Rectal smooth muscle tissue (tissue), 1 donor: ENCODE data around the gene ARPP21.

Experiments
- H3K27ac ChIP-seq: one replicate; pipeline ENCODE4 v1.7.0; 2013; ENCODE audit warnings: low read depth, low read length, inconsistent platforms
- H3K27me3 ChIP-seq: one replicate; pipeline ENCODE4 v1.7.0; 2013; ENCODE audit warnings: low read length; ENCODE audit not compliant: control insufficient read depth, insufficient read depth
- H3K36me3 ChIP-seq: one replicate; pipeline ENCODE4 v1.7.0; 2013; ENCODE audit warnings: low read length; ENCODE audit not compliant: control insufficient read depth, insufficient read depth
- H3K4me1 ChIP-seq: one replicate; pipeline ENCODE4 v1.7.0; 2013; ENCODE audit warnings: low read length; ENCODE audit not compliant: control insufficient read depth, insufficient read depth
- H3K4me3 ChIP-seq: one replicate; pipeline ENCODE4 v1.7.0; 2013; ENCODE audit warnings: low read length
- H3K9ac ChIP-seq: one replicate; pipeline ENCODE4 v1.7.0; 2013; ENCODE audit warnings: low read length

The ARPP21 gene

GRCh38 chr3:35733341-35733740 is 94.0 kb downstream of the ARPP21 start:
- Histone ChIP-seq H3K27me3 (no peaks in the 10 kb centered on the region), H3K27ac (no peak overlapping the region), H3K36me3 (no peaks in the 10 kb centered on the region), H3K4me1 (no peaks in the 10 kb centered on the region), H3K9ac (no peak overlapping the region), H3K4me3 (no peak overlapping the region)

GRCh38 chr3:35733864-35734263 is 94.5 kb downstream of the ARPP21 start:
- H3K36me3 ChIP-seq = no peaks in the 10 kb centered on the region
- H3K9ac ChIP-seq = no peak overlapping the region
- H3K27me3 ChIP-seq = no peaks in the 10 kb centered on the region
- no peaks in the 10 kb centered on the region for H3K4me1 ChIP-seq
- no peak overlapping the region for H3K4me3 ChIP-seq
- H3K27ac ChIP-seq = no peak overlapping the region

DNA sequence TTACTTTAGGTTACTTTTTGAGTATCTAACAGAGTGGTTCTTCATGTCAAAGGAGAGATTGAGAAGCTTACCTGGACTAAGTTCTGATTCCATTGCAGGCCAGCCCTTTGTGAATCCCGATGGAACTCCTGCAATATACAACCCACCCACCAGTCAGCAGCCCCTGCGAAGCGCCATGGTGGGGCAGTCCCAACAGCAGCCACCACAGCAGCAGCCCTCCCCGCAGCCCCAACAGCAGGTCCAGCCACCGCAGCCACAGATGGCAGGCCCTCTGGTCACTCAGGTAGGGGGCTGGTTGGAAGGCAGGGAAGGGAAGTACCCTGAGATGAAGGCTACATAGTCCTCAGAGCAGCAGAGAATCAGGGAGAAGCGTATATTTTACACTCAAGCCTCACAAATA is 97.8 kb downstream of the ARPP21 start:
- H3K36me3 ChIP-seq = no peaks in the 10 kb centered on the region
- no peaks in the 10 kb centered on the region for H3K27me3 ChIP-seq
- no peak overlapping the region for H3K9ac ChIP-seq
- H3K4me1 ChIP-seq = no peaks in the 10 kb centered on the region
- H3K4me3 ChIP-seq = no peak overlapping the region
- H3K27ac ChIP-seq = no peak overlapping the region

DNA sequence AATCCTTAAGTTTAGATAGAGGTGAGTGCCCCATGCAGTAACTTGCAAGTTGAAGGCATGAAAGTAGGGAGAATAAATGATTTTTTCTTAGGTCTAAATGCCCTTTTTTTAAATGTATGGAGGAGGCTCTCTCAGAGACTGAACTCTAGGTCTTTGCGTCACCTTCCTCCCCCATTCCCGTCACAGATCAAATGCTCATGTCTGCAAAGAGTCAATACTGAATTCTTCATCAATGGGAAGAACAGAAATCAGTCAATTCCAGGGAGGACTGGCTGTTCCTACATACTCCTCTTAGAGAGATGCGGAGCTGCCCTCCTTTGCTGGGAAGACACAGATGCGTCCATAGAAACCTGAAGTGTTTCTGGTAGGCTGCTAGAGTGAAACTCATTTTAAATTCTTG is 98.2 kb downstream of the ARPP21 start:
- H3K36me3 ChIP-seq = no peaks in the 10 kb centered on the region

DNA sequence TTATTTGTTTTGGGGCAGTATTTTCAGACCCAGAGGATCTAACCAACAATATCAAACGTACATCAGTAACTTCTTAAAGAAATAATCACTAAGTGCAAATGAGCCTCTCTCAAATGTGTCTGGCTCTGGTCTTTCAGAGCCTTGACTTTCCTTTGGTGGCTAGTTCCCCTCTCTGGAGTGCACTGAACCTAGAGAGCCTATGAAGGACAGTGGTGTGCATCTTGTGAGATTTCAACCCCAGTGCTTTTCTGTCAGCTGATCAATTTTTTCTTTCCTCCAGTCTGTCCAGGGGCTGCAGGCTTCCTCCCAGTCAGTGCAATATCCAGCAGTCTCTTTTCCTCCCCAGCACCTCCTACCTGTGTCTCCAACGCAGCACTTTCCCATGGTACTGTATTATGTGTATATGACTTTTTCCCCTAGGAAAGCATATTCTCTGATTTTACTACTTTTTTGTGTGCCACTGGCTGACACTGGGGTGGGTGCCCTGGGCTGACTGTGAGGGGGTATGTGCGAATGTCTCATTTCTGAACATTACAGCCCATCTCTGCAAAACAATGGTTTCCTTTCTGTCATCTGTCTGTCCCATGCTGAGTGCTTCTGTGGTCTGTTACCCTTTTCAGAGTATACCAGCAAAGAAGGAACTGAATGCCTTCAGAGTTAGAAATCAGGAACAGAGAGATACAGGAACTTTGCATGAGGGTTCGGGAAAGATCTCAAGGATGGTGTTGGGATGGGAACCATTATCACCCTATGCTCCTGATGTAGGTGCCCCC is 98.8 kb downstream of the ARPP21 start:
- no peak overlapping the region for H3K27ac ChIP-seq
- no peak overlapping the region for H3K9ac ChIP-seq
- no peaks in the 10 kb centered on the region for H3K27me3 ChIP-seq
- no peak overlapping the region for H3K4me3 ChIP-seq
- H3K36me3 ChIP-seq = no peaks in the 10 kb centered on the region
- no peaks in the 10 kb centered on the region for H3K4me1 ChIP-seq

More for the DNA sequence above, 98.2 kb downstream of the ARPP21 start:
- no peak overlapping the region for H3K9ac ChIP-seq
- no peaks in the 10 kb centered on the region for H3K4me1 ChIP-seq
- no peak overlapping the region for H3K4me3 ChIP-seq
- H3K27ac ChIP-seq = no peak overlapping the region
- no peaks in the 10 kb centered on the region for H3K27me3 ChIP-seq

DNA sequence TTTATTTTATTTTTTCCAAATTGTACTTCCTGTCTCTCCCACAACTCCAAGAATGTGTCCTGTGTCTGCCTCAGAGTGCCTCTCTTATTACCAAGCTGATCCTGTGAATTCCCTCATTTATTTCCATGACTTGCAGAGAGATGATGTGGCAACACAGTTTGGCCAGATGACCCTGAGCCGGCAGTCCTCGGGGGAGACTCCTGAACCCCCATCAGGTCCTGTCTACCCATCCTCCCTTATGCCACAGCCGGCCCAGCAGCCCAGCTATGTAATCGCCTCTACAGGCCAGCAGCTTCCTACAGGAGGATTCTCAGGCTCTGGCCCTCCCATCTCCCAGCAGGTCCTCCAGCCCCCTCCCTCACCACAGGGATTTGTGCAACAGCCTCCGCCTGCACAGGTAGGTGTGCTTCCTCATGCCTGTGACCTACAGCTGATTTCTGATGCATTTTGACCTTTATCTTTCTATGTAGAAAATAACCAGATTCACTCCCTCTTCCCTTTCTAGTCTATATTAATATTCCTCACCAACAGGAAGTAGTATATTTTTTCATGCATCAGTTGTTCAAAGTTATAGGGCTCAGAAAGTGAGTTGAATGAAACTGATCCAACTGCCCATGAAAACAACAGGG is 100.0 kb downstream of the ARPP21 start:
- H3K4me3 ChIP-seq = no peak overlapping the region
- H3K36me3 ChIP-seq = no peaks in the 10 kb centered on the region
- no peak overlapping the region for H3K27ac ChIP-seq
- no peaks in the 10 kb centered on the region for H3K4me1 ChIP-seq
- H3K27me3 ChIP-seq = no peaks in the 10 kb centered on the region
- H3K9ac ChIP-seq = no peak overlapping the region

- no peak overlapping the region for H3K27ac ChIP-seq
- H3K4me1 ChIP-seq = no peaks in the 10 kb centered on the region
- H3K9ac ChIP-seq = no peak overlapping the region
- H3K4me3 ChIP-seq = no peak overlapping the region
- no peaks in the 10 kb centered on the region for H3K36me3 ChIP-seq
- no peaks in the 10 kb centered on the region for H3K27me3 ChIP-seq
These were observed 100.7 kb downstream of the ARPP21 start for GRCh38 chr3:35739964-35740527.

GRCh38 chr3:35743218-35743617 is 103.9 kb downstream of the ARPP21 start:
- Histone ChIP-seq H3K36me3 (no peaks in the 10 kb centered on the region), H3K9ac (no peak overlapping the region), H3K4me1 (no peaks in the 10 kb centered on the region), H3K4me3 (no peak overlapping the region), H3K27ac (no peak overlapping the region), H3K27me3 (no peaks in the 10 kb centered on the region)

GRCh38 chr3:35744419-35744818 is 105.1 kb downstream of the ARPP21 start:
- no peaks in the 10 kb centered on the region for H3K4me1 ChIP-seq
- H3K27ac ChIP-seq = no peak overlapping the region
- no peak overlapping the region for H3K9ac ChIP-seq
- no peaks in the 10 kb centered on the region for H3K27me3 ChIP-seq
- H3K36me3 ChIP-seq = no peaks in the 10 kb centered on the region
- H3K4me3 ChIP-seq = no peak overlapping the region

- Histone ChIP-seq H3K9ac (no peak overlapping the region), H3K27ac (no peak overlapping the region), H3K36me3 (no peaks in the 10 kb centered on the region), H3K27me3 (no peaks in the 10 kb centered on the region), H3K4me3 (no peak overlapping the region), H3K4me1 (no peaks in the 10 kb centered on the region)
These were observed 106.0 kb downstream of the ARPP21 start for GRCh38 chr3:35745351-35745750.

GRCh38 chr3:35745802-35746484 is 106.6 kb downstream of the ARPP21 start:
- no peak overlapping the region for H3K27ac ChIP-seq
- no peaks in the 10 kb centered on the region for H3K4me1 ChIP-seq
- no peaks in the 10 kb centered on the region for H3K27me3 ChIP-seq
- H3K9ac ChIP-seq = no peak overlapping the region
- H3K4me3 ChIP-seq = no peak overlapping the region
- H3K36me3 ChIP-seq = no peaks in the 10 kb centered on the region

- Histone ChIP-seq H3K4me3 (no peak overlapping the region), H3K27ac (no peak overlapping the region), H3K9ac (no peak overlapping the region), H3K27me3 (no peaks in the 10 kb centered on the region), H3K4me1 (no peaks in the 10 kb centered on the region), H3K36me3 (no peaks in the 10 kb centered on the region)
These were observed 107.2 kb downstream of the ARPP21 start for GRCh38 chr3:35746492-35746891.
